Peyer's patch (tissue), 4 donors: ENCODE data around the gene TMTC2.

Experiments
- POLR2A ChIP-seq, 2 donors: fragments of 450-650 bp; IDR thresholded peaks; one replicate each; pipeline ENCODE4 v1.5.1; 2017; ENCODE audit warnings: antibody characterized with exemption in 2 of 2, mild to moderate bottlenecking in 2 of 2, moderate library complexity in 2 of 2
- TF ChIP-seq, protein P1 (sequence below), 6 experiments: fragments of 450-650 bp in 4 of 6; fragments of 200-600 bp in 2 of 6; sonication (generic) in 1 of 6; IDR thresholded peaks; one replicate each; pipeline ENCODE4 v1.5.1; 2017 to 2019; ENCODE audit warnings: antibody characterized with exemption in 6 of 6, mild to moderate bottlenecking in 3 of 6, moderate library complexity in 1 of 6

DNA sequence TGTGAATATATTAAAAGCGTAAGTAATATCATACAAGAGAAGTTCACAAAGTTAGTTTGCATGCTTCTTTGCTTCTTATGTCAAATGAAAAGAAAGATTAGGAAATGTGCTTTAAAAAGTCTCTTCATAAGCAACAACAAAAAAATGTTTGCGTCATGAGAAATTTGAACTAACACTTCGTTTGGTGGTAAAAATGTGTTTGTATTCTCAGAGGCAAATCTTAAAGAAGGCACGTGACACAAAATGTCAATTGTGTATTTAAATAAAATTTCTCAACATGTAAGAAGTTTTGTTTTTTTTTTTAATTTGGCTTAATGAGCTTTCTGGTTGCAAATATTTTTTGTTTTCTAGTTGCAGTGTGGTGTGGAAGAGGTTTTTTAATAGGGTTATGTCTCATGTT, 93.8 kb downstream of the TMTC2 start:
- TF ChIP-seq, protein P1, sequence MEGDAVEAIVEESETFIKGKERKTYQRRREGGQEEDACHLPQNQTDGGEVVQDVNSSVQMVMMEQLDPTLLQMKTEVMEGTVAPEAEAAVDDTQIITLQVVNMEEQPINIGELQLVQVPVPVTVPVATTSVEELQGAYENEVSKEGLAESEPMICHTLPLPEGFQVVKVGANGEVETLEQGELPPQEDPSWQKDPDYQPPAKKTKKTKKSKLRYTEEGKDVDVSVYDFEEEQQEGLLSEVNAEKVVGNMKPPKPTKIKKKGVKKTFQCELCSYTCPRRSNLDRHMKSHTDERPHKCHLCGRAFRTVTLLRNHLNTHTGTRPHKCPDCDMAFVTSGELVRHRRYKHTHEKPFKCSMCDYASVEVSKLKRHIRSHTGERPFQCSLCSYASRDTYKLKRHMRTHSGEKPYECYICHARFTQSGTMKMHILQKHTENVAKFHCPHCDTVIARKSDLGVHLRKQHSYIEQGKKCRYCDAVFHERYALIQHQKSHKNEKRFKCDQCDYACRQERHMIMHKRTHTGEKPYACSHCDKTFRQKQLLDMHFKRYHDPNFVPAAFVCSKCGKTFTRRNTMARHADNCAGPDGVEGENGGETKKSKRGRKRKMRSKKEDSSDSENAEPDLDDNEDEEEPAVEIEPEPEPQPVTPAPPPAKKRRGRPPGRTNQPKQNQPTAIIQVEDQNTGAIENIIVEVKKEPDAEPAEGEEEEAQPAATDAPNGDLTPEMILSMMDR (IDR thresholded peaks at IDR 0.05): no peak
- TF ChIP-seq POLR2A (IDR thresholded peaks at IDR 0.05): no peak
